Fibroblast of the aortic adventitia (primary cell): Measurements from ENCODE around the gene KLK5. TPM values are rescaled to one million over a fixed set of nuclear protein-coding genes. Genes with fewer than 3 reads are reported as not detected.

ENCODE experiments used
- DNase-seq: peaks from one replicate; pipeline ENCODE4 v3.0.0-alpha.2; 2010; ENCODE audit warnings: low read depth
- H3K4me3 ChIP-seq: 2 replicates; pipeline ENCODE4 v1.5.1; 2011; ENCODE audit warnings: low read depth, mild to moderate bottlenecking, control low read depth, low read length, moderate library complexity
- CTCF ChIP-seq: IDR thresholded peaks from 2 replicates; pipeline ENCODE4 v1.5.1; 2011; ENCODE audit warnings: mild to moderate bottlenecking, low read length, control low read depth, inconsistent platforms; ENCODE audit not compliant: insufficient read depth
- total RNA-seq: library from RNA; depleted of rRNA; stranded (reverse); fragments of >200 nt; gene quantifications from 2 replicates; pipeline ENCODE4 v1.2.3, GENCODE V29; 2012; ENCODE audit warnings: low replicate concordance

Gene KLK5
- total RNA-seq, 1 donor = 0.99 TPM

GRCh38 chr19:50924586-50924985 lies 28.3 kb downstream of the KLK5 start:
- TF ChIP-seq CTCF = no peak
- no peak overlapping the region for H3K4me3 ChIP-seq

GRCh38 chr19:50922317-50922853 lies 30.5 kb downstream of the KLK5 start:
- DNase-seq = peak; percentile 77
- TF ChIP-seq CTCF = peak; percentile 90

More at GRCh38 chr19:50924586-50924985, 28.3 kb downstream of the KLK5 start:
- DNase-seq = no peak

GRCh38 chr19:50921426-50922316 lies 31.2 kb downstream of the KLK5 start:
- no peak for TF ChIP-seq CTCF
- DNase-seq = peak; percentile 42

More at GRCh38 chr19:50922317-50922853, 30.5 kb downstream of the KLK5 start:
- no peak overlapping the region for H3K4me3 ChIP-seq

GRCh38 chr19:50916069-50916468 lies 36.8 kb downstream of the KLK5 start:
- no peak for TF ChIP-seq CTCF
- H3K4me3 ChIP-seq = no peak overlapping the region
- no peak for DNase-seq

More at GRCh38 chr19:50921426-50922316, 31.2 kb downstream of the KLK5 start:
- H3K4me3 ChIP-seq = no peak overlapping the region

- no peak overlapping the region for H3K4me3 ChIP-seq
- TF ChIP-seq CTCF = no peak
- DNase-seq = no peak
These were observed 39.8 kb downstream of the KLK5 start for GRCh38 chr19:50912727-50913716.

GRCh38 chr19:50912102-50912599 lies 40.7 kb downstream of the KLK5 start:
- no peak for DNase-seq
- no peak for TF ChIP-seq CTCF

More at GRCh38 chr19:50912102-50912599, 40.7 kb downstream of the KLK5 start:
- no peak overlapping the region for H3K4me3 ChIP-seq
